ENCODE results near the gene MAF. TPM values are rescaled to one million over a fixed set of nuclear protein-coding genes. Genes with fewer than 3 reads are reported as not detected.

MAF gene
- total RNA-seq, 1 donor from 2014 or later: 31.4 TPM

DNA sequence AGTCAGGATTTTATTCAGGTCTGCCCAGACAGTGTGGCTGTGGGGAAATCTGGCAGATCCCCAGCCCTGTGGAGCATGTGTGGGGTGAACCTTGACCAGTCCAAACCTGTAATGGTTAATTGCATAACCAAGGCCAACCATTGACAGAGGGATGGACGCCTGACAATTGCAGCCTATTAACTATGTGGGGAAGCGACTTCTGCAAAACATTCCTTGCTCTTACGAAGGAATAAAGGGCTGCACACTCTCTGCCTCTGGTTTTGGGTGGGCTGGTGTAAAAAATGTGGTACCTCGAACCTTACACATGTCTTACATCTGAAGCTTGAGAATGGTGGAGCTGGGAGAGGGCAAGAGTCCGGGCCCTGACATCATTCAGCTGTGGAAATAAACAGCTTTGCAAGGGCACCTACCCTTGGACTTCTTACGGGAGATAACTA lies 35.8 kb downstream of the MAF start:
- no peak overlapping the region for H3K27ac Mint-ChIP-seq (ENCODE audit: unreplicated experiment)
- H3K9me3 Mint-ChIP-seq (ENCODE audit: unreplicated experiment): no peaks in the 10 kb centered on the region
- H3K36me3 Mint-ChIP-seq (ENCODE audit: low read depth, unreplicated experiment): no peaks in the 10 kb centered on the region
- H3K4me1 Mint-ChIP-seq (ENCODE audit: unreplicated experiment): no peaks in the 10 kb centered on the region
- H3K27me3 Mint-ChIP-seq (ENCODE audit: unreplicated experiment): no peaks in the 10 kb centered on the region
- TF ChIP-seq, protein P1, sequence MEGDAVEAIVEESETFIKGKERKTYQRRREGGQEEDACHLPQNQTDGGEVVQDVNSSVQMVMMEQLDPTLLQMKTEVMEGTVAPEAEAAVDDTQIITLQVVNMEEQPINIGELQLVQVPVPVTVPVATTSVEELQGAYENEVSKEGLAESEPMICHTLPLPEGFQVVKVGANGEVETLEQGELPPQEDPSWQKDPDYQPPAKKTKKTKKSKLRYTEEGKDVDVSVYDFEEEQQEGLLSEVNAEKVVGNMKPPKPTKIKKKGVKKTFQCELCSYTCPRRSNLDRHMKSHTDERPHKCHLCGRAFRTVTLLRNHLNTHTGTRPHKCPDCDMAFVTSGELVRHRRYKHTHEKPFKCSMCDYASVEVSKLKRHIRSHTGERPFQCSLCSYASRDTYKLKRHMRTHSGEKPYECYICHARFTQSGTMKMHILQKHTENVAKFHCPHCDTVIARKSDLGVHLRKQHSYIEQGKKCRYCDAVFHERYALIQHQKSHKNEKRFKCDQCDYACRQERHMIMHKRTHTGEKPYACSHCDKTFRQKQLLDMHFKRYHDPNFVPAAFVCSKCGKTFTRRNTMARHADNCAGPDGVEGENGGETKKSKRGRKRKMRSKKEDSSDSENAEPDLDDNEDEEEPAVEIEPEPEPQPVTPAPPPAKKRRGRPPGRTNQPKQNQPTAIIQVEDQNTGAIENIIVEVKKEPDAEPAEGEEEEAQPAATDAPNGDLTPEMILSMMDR (IDR thresholded peaks at IDR 0.05; ENCODE audit: unreplicated experiment): no peak
- H3K4me3 Mint-ChIP-seq (ENCODE audit: unreplicated experiment): no peak overlapping the region
- no peak for DNase-seq (ENCODE audit: low spot score)

DNA sequence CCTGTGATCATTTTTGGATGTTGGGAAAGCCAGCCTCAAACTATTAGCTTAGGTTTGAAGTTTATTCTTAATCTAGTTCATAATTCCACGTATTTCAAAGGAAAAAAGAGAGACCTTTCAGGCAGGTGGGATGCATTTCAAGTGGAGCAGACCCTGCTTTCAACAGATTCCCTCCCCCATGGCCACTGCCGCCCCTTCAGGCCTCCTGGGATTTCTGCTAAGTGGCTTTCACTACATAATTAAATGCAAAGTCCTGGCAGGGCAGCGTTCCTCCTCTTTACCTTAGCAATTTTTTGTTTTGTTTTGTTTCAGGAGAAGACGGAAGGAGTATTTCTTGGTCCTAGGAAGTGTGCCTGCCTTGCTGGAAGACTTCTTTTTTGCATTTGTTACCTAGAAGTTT lies 36.6 kb downstream of the MAF start:
- H3K4me3 Mint-ChIP-seq (ENCODE audit: unreplicated experiment): no peak overlapping the region
- H3K27ac Mint-ChIP-seq (ENCODE audit: unreplicated experiment): no peak overlapping the region
- no peak for DNase-seq (ENCODE audit: low spot score)
- H3K27me3 Mint-ChIP-seq (ENCODE audit: unreplicated experiment): no peaks in the 10 kb centered on the region
- H3K9me3 Mint-ChIP-seq (ENCODE audit: unreplicated experiment): no peaks in the 10 kb centered on the region
- TF ChIP-seq, protein P1 (IDR thresholded peaks at IDR 0.05; ENCODE audit: unreplicated experiment): no peak
- no peaks in the 10 kb centered on the region for H3K36me3 Mint-ChIP-seq (ENCODE audit: low read depth, unreplicated experiment)
- no peaks in the 10 kb centered on the region for H3K4me1 Mint-ChIP-seq (ENCODE audit: unreplicated experiment)

DNA sequence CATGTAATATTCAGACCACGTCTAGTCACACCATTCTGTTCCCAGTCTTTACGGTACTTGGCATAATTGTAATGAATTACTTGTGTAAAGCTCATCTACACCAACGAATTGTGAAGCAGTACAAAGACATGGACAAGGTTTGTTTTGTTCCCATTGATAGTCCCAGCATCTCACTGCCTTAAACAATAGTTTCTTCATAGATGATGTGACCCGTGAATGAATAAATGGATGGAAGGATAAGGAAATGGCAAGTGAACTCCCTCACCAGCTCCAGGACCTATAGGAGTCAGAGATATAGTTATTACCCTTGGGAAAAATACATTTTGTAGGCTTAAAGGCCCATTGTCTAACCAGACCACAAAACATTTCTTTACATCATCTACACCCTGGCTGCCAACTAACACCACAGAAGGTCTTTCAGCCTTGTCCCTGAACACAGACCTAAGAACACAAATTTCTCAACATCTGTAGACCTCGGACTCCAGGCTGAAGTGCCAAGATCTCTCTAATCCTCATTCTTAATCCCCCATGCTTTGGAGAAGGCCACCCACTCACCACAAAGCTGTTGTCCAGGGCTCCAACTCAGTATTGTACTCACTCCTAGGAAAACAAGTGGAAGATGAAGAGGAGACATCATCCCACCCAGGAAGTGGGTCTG lies 38.2 kb downstream of the MAF start:
- Mint-ChIP-seq H3K9me3 (ENCODE audit: unreplicated experiment) (no peaks in the 10 kb centered on the region), H3K27ac (ENCODE audit: unreplicated experiment) (no peak overlapping the region), H3K4me1 (ENCODE audit: unreplicated experiment) (no peaks in the 10 kb centered on the region), H3K27me3 (ENCODE audit: unreplicated experiment) (no peaks in the 10 kb centered on the region), H3K36me3 (ENCODE audit: low read depth, unreplicated experiment) (no peaks in the 10 kb centered on the region), H3K4me3 (ENCODE audit: unreplicated experiment) (no peak overlapping the region)
- DNase-seq (ENCODE audit: low spot score): no peak
- TF ChIP-seq, protein P1 (IDR thresholded peaks at IDR 0.05; ENCODE audit: unreplicated experiment): no peak

DNA sequence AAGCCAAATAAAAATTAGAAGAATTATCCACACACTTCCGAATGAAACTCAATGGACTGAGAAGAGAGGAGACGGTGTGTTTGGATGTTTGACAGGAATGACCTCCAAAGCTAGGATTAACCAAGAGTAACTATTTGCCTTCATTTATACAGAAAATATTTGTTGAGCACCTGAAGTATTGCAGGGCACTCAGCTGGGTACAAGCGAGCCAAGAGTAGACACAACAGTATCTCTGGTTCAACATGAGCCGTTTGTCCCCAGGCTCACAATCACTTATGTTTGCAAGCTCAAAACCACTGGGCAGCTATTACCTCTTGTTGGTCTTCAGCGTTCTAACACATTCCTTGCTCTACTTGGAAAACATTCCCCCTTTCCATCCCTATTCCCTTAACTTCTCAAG lies 38.8 kb downstream of the MAF start:
- Mint-ChIP-seq H3K27ac (ENCODE audit: unreplicated experiment) (no peak overlapping the region), H3K9me3 (ENCODE audit: unreplicated experiment) (no peaks in the 10 kb centered on the region), H3K4me3 (ENCODE audit: unreplicated experiment) (no peak overlapping the region), H3K27me3 (ENCODE audit: unreplicated experiment) (no peaks in the 10 kb centered on the region), H3K36me3 (ENCODE audit: low read depth, unreplicated experiment) (no peaks in the 10 kb centered on the region), H3K4me1 (ENCODE audit: unreplicated experiment) (no peaks in the 10 kb centered on the region)
- TF ChIP-seq, protein P1 (IDR thresholded peaks at IDR 0.05; ENCODE audit: unreplicated experiment): no peak
- DNase-seq (ENCODE audit: low spot score): no peak

DNA sequence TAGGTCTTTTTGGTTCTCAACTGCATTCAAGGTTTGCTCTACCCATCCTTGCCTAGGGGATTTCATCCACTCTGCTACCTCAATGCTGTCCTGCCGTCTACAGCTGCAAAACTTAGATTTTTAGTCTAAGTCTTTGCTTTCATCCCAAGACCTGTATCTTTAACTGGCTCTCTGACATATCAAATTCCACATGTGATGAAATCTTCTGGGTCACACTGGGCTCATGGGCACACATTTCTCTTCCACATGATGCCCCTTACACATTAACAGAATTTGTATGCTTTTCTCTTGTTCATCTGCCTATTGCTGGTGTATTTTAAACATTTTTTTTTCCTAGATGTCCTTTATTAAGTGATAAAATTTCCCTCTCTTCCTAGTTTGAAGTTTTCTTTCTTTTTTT lies 39.6 kb downstream of the MAF start:
- Mint-ChIP-seq H3K9me3 (ENCODE audit: unreplicated experiment) (no peaks in the 10 kb centered on the region), H3K27me3 (ENCODE audit: unreplicated experiment) (no peaks in the 10 kb centered on the region), H3K36me3 (ENCODE audit: low read depth, unreplicated experiment) (no peaks in the 10 kb centered on the region), H3K27ac (ENCODE audit: unreplicated experiment) (no peak overlapping the region), H3K4me3 (ENCODE audit: unreplicated experiment) (no peak overlapping the region), H3K4me1 (ENCODE audit: unreplicated experiment) (no peaks in the 10 kb centered on the region)
- TF ChIP-seq, protein P1 (IDR thresholded peaks at IDR 0.05; ENCODE audit: unreplicated experiment): no peak
- DNase-seq (ENCODE audit: low spot score): no peak
